PC-9 (cell line): Measurements from ENCODE around the gene AGBL4. TPM values are rescaled to one million over a fixed set of nuclear protein-coding genes. Genes with fewer than 3 reads are reported as not detected.

Source experiments
- BruUV-seq: library from RNA; stranded (reverse); fragments of 400-500 nt; replicated peaks from 2 replicates; lab custom pipeline; 2021; lab: Mats Ljungman, UMichigan
- CTCF ChIA-PET: fragments of 300-600 bp; sonication (Branson Sonifier 250); formaldehyde crosslinking; loops from one replicate; lab custom pipeline; 2022; ENCODE audit warnings: antibody characterized with exemption; lab: Charles Lee
- POLR2A ChIA-PET: fragments of 300-600 bp; sonication (Branson Sonifier 250); formaldehyde crosslinking; loops from one replicate; lab custom pipeline; 2022; ENCODE audit warnings: antibody characterized with exemption; ENCODE audit not compliant: unreplicated experiment; lab: Charles Lee
- DNase-seq, 2 experiments: peaks; one replicate each; pipeline versions ENCODE4 v3.0.0 to v3.0.0-alpha.2; 2015 to 2022; ENCODE audit warnings: mixed read lengths in 1 of 2
- H2AFZ ChIP-seq: fragments of 200-600 bp; sonication (generic); 2 replicates; pipeline ENCODE4 v1.8.1; 2017; ENCODE audit warnings: antibody characterized with exemption
- H3F3A ChIP-seq: fragments of 200-600 bp; sonication (generic); 2 replicates; pipeline ENCODE4 v1.8.1; 2017; ENCODE audit warnings: antibody characterized with exemption, mild to moderate bottlenecking, low read depth; ENCODE audit not compliant: insufficient read depth
- H3K27ac ChIP-seq: fragments of 200-600 bp; sonication (generic); 2 replicates; pipeline ENCODE4 v1.6.1; 2016; ENCODE audit warnings: mixed run types
- H3K27me3 ChIP-seq: fragments of 200-600 bp; sonication (generic); 2 replicates; pipeline ENCODE4 v1.6.1; 2016; ENCODE audit warnings: low read depth, mixed run types; ENCODE audit not compliant: insufficient read depth
- H3K36me3 ChIP-seq: fragments of 200-600 bp; sonication (generic); 2 replicates; pipeline ENCODE4 v1.6.1; 2016; ENCODE audit warnings: low read depth, mixed run types
- H3K4me1 ChIP-seq: fragments of 200-600 bp; sonication (generic); replicated peaks from 2 replicates; pipeline ENCODE4 v1.6.1; 2016; ENCODE audit warnings: mixed run types; ENCODE audit not compliant: insufficient read depth
- H3K4me2 ChIP-seq: fragments of 200-600 bp; sonication (generic); 2 replicates; pipeline ENCODE4 v1.6.1; 2017; ENCODE audit warnings: mixed run types
- H3K4me3 ChIP-seq: fragments of 200-600 bp; sonication (generic); 2 replicates; pipeline ENCODE4 v1.6.1; 2016; ENCODE audit warnings: mixed run types
- H3K79me2 ChIP-seq: fragments of 200-600 bp; sonication (generic); 2 replicates; pipeline ENCODE4 v1.6.1; 2017; ENCODE audit warnings: low read depth, mixed run types
- H3K9me2 ChIP-seq: fragments of 200-600 bp; sonication (generic); 2 replicates; pipeline ENCODE4 v1.8.1; 2017; ENCODE audit warnings: mild to moderate bottlenecking; ENCODE audit not compliant: insufficient read depth
- H3K9me3 ChIP-seq: fragments of 200-600 bp; sonication (generic); 2 replicates; pipeline ENCODE4 v1.8.1; 2016; ENCODE audit warnings: low read depth; ENCODE audit not compliant: insufficient read depth
- H4K20me1 ChIP-seq: fragments of 200-600 bp; sonication (generic); 2 replicates; pipeline ENCODE4 v1.8.1; 2017; ENCODE audit not compliant: insufficient read depth
- CTCF ChIP-seq: fragments of 200-600 bp; sonication (generic); conservative IDR thresholded peaks from 2 replicates; pipeline ENCODE4 v1.6.1; 2017; ENCODE audit warnings: mixed run types, antibody characterized with exemption, mild to moderate bottlenecking, moderate library complexity
- EZH2 ChIP-seq: fragments of 200-600 bp; sonication (generic); IDR thresholded peaks from 2 replicates; pipeline ENCODE4 v1.8.0; 2017; ENCODE audit warnings: antibody characterized with exemption, low read depth
- intact Hi-C: fragments of 100-400 bp; cut with micrococcal nuclease; formaldehyde crosslinking; loops from one replicate; pipeline ENCODE4 v1.10.0; 2022; ENCODE audit not compliant: unreplicated experiment
- total RNA-seq: library from RNA; stranded (reverse); gene quantifications from 2 replicates; pipeline ENCODE4 v1.2.3, GENCODE V29; 2021

AGBL4 gene
- total RNA-seq, 1 experiment from 2014 or later, result not detected

GRCh38 chr1:49527606-49528305 lies 496.0 kb downstream of the AGBL4 start:
- Histone ChIP-seq H3K27ac (no peak overlapping the region), H3K9me2 (no peaks in the 10 kb centered on the region), H3K79me2 (no peaks in the 10 kb centered on the region), H2AFZ (no peak overlapping the region), H3K27me3 (no peaks in the 10 kb centered on the region), H4K20me1 (no peaks in the 10 kb centered on the region; the same call in 1 of the 2 replicates), H3K4me3 (no peak overlapping the region), H3K4me2 (no peak overlapping the region), H3K9me3 (no peaks in the 10 kb centered on the region), H3K4me1 (no peaks in the 10 kb centered on the region), H3K36me3 (no peaks in the 10 kb centered on the region), H3F3A (no peaks in the 10 kb centered on the region)
- no peak for DNase-seq
- BruUV-seq, result no TSS peak
- TF ChIP-seq CTCF, result no peak
- TF ChIP-seq EZH2, result no peak
- ChIA-PET CTCF (no interaction called here), POLR2A (no interaction called here)
- intact Hi-C loops, result no loop called here

GRCh38 chr1:49526672-49527071 lies 497.1 kb downstream of the AGBL4 start:
- Histone ChIP-seq H3K27me3 (no peaks in the 10 kb centered on the region), H4K20me1 (no peaks in the 10 kb centered on the region; the same call in 1 of the 2 replicates), H3K36me3 (no peaks in the 10 kb centered on the region), H3K27ac (no peak overlapping the region), H3K79me2 (no peaks in the 10 kb centered on the region), H3K9me3 (no peaks in the 10 kb centered on the region), H3F3A (no peaks in the 10 kb centered on the region), H3K4me1 (no peaks in the 10 kb centered on the region), H3K4me2 (no peak overlapping the region), H3K9me2 (no peaks in the 10 kb centered on the region), H3K4me3 (no peak overlapping the region), H2AFZ (no peak overlapping the region)
- ChIA-PET POLR2A (no interaction called here), CTCF (no interaction called here)
- no peak for DNase-seq
- intact Hi-C loops, result no loop called here
- no peak for TF ChIP-seq CTCF
- no peak for TF ChIP-seq EZH2
- no TSS peak for BruUV-seq

- H3F3A ChIP-seq, result no peaks in the 10 kb centered on the region
- POLR2A ChIA-PET, result no interaction called here
- no peaks in the 10 kb centered on the region for H3K9me2 ChIP-seq
- CTCF ChIA-PET, result no interaction called here
- no peaks in the 10 kb centered on the region for H3K4me1 ChIP-seq
- H3K27me3 ChIP-seq, result no peaks in the 10 kb centered on the region
- no peaks in the 10 kb centered on the region for H3K9me3 ChIP-seq
- TF ChIP-seq EZH2, result no peak
- no peak for TF ChIP-seq CTCF
- no peaks in the 10 kb centered on the region for H3K79me2 ChIP-seq
- H3K27ac ChIP-seq, result no peak overlapping the region
- no peaks in the 10 kb centered on the region; the same call in 1 of the 2 replicates for H4K20me1 ChIP-seq
- intact Hi-C loops, result no loop called here
- H3K36me3 ChIP-seq, result no peaks in the 10 kb centered on the region
- H2AFZ ChIP-seq, result no peak overlapping the region
- DNase-seq, result no peak
- H3K4me3 ChIP-seq, result no peak overlapping the region
- no TSS peak for BruUV-seq
- no peak overlapping the region for H3K4me2 ChIP-seq
Observed at GRCh38 chr1:49523764-49524163, 500.0 kb downstream of the AGBL4 start.
